ENCODE data around the gene L3MBTL4.

The L3MBTL4 gene

DNA sequence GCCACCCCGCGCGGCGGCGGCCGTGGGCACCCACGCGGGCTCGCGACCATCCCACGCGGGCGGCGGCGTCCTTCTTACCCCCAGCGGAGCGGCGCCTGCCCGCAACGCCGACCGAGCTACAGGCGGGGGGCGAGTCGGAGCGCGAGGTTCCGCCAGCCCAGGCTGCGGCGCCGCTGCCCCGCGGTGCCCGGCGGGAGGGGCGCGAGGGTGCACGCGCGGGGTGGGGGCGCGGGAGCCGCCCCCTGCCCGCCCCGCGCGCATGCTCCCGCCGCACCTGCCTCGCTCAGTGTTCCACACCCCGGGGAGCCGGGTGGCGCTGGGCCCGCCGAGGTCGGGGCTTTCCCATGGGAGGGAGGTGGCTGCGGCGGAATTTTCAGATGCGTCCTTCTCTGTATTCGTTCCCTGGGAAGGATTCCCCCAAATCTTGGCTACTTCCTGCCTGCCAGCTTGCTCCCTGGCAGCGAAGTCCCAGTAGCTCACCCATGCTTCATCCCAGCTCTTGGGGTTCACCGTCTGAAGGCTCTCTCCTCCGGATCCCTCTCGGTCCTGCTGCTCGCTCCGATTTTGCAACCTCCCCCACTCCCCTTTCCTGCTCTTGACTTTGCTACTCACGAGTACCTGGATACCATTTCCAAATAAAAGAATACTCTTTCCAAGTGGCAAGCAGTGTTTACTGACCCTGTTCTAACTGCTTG, at the start of gene L3MBTL4:
TSS of gene L3MBTL4 (minus strand) at position 189 of the 695 bp plus-strand sequence. CDS start 103,286 bp downstream, outside the sequence.
- Mint-ChIP-seq H3K4me1 (peaks cover 17% of the 10 kb centered on the region), H3K27ac (peak within 1 kb of the TSS in 1 of 2 donors; percentile 89), H3K9me3 (no peaks in the 10 kb centered on the region), H3K27me3 (peaks cover 49% of the 10 kb centered on the region), H3K4me3 (peak within 1 kb of the TSS; percentile 80 to 89)
- ATAC-seq = peak; percentile 60
- peak in 1 of 2 donors; percentile 2 for DNase-seq

DNA sequence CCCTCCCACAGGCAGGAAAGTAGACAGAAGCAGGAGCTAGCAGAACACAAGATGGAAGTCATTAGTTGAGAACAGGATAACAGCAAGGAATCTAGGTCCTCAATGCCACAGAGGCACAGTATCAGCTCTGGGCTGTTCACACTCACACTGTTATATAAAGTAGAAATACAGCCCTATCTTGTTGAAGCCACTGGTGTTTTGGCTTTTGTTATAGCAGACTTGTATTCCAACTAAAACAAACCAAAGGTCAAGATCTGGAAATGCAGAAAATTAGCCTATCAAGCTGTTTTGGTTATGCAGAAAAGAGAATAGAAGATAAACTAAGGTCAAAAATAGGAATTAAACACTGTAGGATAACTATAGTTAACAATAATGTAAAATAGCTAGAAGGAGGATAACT, 37.5 kb upstream of the L3MBTL4 start:
- Mint-ChIP-seq H3K27ac (no peak overlapping the region), H3K27me3 (no peaks in the 10 kb centered on the region), H3K4me1 (no peaks in the 10 kb centered on the region), H3K9me3 (peaks cover 0 to 7% of the 10 kb centered on the region in 2 donors), H3K4me3 (no peak overlapping the region)
- no peak for DNase-seq
- no peak for ATAC-seq

DNA sequence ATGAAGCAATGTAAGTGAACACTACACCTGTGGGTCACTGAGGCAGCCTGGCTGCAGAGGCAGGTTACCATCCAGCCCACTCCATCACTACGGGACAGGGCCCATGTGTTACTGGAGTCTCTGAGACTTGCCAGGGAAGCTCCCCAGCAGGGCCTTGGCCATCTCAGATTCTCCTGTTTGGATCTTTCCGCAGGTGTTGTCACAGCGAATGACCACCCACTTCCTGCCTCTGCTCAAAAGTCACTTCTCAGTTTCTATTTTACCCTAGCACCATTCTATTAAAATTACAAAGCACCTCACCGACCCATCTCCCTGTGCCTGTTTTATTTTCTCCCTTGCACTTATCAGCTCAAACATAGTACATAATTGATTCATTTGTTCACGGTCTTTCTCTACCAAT, 34.5 kb upstream of the L3MBTL4 start:
- H3K4me3 Mint-ChIP-seq = no peak overlapping the region
- DNase-seq = no peak
- ATAC-seq = no peak
- H3K27ac Mint-ChIP-seq = no peak overlapping the region
- no peaks in the 10 kb centered on the region for H3K4me1 Mint-ChIP-seq
- H3K27me3 Mint-ChIP-seq = no peaks in the 10 kb centered on the region
- H3K9me3 Mint-ChIP-seq = no peaks in the 10 kb centered on the region

DNA sequence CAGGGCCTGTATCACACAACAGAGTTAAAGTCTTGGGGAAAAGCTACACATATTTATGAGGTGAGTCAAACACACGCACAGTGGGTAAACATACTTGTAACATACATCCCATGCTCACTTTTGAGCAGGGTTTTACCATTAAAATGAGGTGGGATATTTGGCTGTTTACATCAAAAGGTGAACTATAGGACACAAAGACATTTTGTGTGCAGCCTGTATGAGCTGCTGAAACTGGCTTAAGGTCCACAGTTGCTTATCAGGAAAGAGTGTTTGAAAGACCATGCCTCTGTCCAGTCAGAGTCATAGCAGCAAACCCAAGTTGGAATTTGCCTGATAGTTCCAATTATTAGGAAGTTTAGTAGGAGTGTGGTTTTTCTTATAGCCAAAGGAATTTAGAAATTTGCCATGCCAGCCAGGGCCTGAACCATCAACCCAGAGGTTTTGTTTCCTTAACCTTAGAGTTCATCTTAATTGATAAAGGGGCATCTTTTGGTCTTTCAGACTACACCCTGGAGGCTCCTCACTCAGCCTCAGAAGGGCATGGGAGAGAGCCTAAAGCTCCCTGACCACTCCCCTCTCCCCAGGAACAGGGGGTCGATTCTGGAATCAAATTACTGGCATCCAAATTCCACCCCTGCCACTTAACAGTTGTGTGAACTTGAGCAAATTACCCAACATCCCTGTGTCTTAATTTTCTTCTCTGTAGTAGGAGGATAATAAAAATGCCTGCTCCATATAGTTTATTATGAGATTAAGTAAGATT, 29.9 kb upstream of the L3MBTL4 start:
- Mint-ChIP-seq H3K9me3 (no peaks in the 10 kb centered on the region), H3K4me3 (no peak overlapping the region), H3K27me3 (peaks cover 11% of the 10 kb centered on the region), H3K4me1 (no peaks in the 10 kb centered on the region), H3K27ac (no peak overlapping the region)
- DNase-seq = no peak
- ATAC-seq = no peak

DNA sequence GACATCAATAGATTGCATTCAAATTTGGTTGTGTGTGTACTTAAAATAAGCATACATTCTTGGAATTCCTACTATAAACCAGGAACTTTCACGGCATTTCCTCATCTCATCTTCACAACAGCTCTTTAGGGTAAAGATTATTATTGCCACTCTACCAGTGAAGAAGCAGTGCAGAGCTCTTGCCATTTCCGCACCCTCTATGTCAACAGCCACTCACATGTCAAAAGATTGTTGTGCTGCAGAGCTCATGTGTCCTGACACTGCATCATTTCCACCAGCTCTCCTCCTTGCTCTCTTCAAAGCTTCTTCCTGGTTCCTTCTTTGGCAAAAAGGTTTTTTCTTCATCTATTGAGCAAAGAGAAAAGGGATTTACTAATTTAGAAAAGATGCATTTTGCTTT, 26.5 kb upstream of the L3MBTL4 start:
- no peaks in the 10 kb centered on the region for H3K4me1 Mint-ChIP-seq
- no peaks in the 10 kb centered on the region for H3K9me3 Mint-ChIP-seq
- no peak for DNase-seq
- ATAC-seq = no peak
- H3K27me3 Mint-ChIP-seq = peaks cover 11% of the 10 kb centered on the region
- no peak overlapping the region for H3K27ac Mint-ChIP-seq
- H3K4me3 Mint-ChIP-seq = no peak overlapping the region

DNA sequence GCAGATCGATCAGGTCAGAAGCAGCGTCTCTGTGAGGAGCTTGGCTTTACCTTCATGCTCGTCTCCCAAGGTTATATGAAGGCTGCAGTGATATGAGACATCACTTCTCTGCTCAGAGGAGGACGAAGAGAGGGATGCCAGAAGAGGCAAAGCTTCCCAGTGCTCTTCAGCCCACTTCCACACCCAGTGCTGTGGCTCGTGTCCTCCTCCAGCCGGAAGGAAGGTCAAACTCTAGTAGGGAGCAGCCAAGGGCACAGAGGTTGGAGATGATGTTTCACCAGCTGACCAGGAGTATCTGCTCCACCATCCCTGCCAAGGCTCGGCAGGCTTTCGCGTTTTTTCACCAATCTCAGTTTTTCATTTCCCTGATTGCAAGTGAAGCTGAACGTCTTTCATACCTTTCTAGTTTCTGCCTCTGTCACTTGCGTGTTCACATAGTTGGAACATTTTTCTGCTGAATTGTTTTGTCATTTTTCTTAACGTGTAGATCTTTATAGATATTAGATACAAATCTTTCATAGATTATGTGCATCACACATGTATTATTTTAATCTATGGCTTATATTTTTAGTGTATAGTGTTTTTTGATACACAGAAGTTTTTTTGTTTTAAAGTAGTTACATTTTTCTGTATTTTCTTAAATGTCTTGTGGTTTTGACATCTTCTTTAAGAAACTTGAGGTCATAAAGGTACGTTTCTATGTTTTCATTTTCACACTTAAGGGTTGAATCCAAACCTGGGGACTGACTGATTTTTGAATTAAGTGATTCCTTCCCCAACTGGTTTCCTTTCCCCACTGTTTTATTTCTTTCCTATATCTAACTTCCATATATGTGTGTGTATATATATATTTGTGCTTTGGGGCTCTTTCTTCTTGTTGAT, 23.5 kb upstream of the L3MBTL4 start:
- Mint-ChIP-seq H3K27me3 (peaks cover 11% of the 10 kb centered on the region), H3K4me3 (no peak overlapping the region), H3K9me3 (no peaks in the 10 kb centered on the region), H3K4me1 (no peaks in the 10 kb centered on the region), H3K27ac (no peak overlapping the region)
- no peak for DNase-seq
- no peak for ATAC-seq

DNA sequence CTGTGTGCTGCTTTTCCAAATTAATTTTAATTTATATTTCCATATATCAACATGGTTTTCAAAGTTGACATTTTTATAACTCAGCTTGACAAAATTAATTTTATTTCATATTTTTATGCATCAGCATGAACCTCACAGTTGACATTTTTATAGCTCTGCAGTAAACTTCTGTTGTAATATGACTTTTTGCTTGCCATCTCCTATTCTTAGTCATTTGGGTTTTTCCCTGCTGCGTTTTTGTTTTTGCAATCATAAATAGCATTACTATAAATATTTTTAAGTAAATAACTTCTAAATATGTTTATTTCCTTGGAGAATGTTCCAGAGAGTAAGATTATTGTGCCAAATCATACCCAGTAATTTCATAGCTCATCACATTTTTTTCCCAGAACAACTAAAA, 21.0 kb upstream of the L3MBTL4 start:
- H3K27me3 Mint-ChIP-seq = no peaks in the 10 kb centered on the region
- no peak overlapping the region for H3K4me3 Mint-ChIP-seq
- ATAC-seq = no peak
- no peak for DNase-seq
- H3K9me3 Mint-ChIP-seq = no peaks in the 10 kb centered on the region
- H3K4me1 Mint-ChIP-seq = no peaks in the 10 kb centered on the region
- H3K27ac Mint-ChIP-seq = no peak overlapping the region

DNA sequence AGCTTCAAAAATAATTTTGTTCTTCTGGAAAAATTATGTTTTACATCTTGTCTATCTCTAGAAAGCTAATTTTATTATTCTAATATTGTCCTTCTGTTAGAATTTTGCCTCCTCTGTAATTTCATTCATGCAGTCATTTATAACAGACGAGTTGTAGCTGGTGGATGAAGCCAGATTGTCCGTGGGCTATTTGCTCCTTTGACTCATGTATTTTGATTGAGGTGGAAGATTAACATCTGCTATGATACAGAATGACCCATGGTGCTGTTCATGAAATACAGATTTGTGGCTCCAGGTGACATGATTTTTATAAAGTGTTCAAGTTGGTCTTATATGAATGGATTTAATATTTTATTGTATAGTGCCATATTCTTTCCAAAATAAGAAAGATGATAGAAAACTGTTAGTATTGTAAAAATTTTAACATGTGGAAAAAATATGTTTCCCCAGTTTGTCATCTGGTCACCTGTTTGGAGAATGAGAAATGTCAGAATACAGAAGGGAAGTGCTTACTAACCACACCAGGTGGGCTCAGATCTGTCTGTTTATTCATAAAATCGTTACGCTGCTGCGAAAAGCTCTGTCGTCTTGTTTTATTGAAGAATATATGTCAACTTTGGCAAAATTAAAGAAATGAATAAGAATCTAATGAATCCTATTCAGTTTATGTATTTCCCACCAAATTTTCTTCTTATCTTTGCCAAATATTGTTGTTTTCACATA, 20.4 kb upstream of the L3MBTL4 start:
- Mint-ChIP-seq H3K9me3 (no peaks in the 10 kb centered on the region), H3K4me3 (no peak overlapping the region), H3K27ac (no peak overlapping the region), H3K4me1 (no peaks in the 10 kb centered on the region), H3K27me3 (no peaks in the 10 kb centered on the region)
- DNase-seq = no peak
- ATAC-seq = no peak

DNA sequence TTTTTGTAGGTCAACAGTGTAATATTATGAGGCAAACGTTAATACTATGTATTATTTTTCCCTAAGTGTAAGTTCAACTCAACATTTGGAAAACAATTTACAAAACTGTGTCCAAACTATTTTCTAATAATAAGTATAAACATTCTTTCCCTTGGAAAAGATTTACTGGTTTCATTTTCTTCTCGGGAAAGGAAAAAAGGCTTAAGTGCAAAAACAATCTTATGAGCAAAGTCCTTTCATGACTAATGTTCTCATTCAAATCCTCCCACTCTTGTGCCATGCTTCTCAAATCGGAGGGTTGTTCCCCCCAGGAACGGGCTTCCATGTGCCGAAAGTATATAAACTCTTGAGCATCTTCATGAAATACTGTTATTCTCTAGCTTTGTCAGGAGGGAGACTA, 19.8 kb upstream of the L3MBTL4 start:
- Mint-ChIP-seq H3K9me3 (no peaks in the 10 kb centered on the region), H3K4me1 (no peaks in the 10 kb centered on the region), H3K27me3 (no peaks in the 10 kb centered on the region), H3K27ac (no peak overlapping the region), H3K4me3 (no peak overlapping the region)
- DNase-seq (no peak), ATAC-seq (no peak)

DNA sequence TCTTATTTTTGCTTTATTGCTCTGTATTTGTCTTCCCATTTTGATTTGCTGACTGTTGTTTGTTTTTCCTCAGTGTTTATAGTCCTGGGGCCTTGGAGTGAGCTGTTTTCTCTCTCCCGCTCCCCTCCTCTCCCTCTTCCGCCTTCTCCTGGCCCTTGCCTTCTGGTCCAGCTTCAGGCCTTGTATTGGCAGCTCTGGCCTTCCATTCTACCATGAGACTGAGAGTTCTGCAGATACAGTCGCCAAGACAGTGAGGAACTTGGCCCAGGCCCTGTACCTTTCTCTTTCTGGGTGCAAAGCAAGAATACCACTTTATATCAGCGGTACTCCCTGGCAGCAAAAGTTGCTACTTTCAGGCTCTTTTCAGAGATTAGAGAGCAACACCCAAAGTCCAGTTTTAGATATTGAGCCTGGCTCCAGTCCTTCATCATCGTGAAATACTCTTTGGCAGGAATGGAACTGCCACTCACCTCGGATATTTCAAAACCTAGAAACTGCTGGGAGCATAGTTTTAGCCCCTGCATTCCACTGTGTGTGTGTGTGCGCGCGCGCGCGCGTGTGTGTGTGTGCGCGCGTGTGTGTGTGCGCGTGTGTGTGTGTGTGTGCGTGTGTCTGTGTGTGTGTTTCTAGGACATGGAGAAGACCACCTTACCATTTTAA, 17.1 kb upstream of the L3MBTL4 start:
- Mint-ChIP-seq H3K27ac (no peak overlapping the region), H3K4me3 (no peak overlapping the region), H3K9me3 (peaks cover 0 to 3% of the 10 kb centered on the region in 2 donors), H3K4me1 (no peaks in the 10 kb centered on the region), H3K27me3 (peaks cover 7% of the 10 kb centered on the region)
- DNase-seq (no peak), ATAC-seq (no peak)

DNA sequence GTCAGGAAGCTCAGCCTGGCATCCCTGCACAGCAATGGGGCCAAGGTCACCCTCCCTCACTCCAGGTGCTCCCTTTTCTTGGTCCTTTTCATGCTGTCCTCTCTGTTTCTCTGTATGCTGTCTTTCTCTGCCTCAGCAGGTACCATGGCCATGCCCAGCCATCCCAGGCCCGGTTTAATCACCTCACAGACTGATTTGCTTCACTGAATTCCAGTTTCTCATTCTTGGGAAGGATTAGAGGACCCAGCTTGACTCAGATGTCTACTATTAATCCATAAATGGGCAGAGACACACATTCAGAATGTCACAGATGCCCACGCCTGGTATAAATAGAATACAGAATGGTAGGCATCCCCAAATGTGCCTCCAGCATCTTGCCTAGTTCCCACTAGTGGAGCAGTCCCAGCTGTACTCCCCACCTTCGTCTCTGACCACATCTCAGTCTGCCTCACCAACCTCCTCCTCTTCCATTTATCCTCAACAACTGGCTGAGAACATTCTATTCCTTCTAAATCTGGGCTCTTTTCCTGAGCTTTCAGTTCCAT, 14.2 kb upstream of the L3MBTL4 start:
- H3K27me3 Mint-ChIP-seq = peaks cover 7% of the 10 kb centered on the region
- no peaks in the 10 kb centered on the region for H3K4me1 Mint-ChIP-seq
- H3K4me3 Mint-ChIP-seq = no peak overlapping the region
- no peak for ATAC-seq
- H3K9me3 Mint-ChIP-seq = peaks cover 0 to 3% of the 10 kb centered on the region in 2 donors
- no peak for DNase-seq
- peak overlapping the region in 1 of 2 donors; percentile 87 for H3K27ac Mint-ChIP-seq

DNA sequence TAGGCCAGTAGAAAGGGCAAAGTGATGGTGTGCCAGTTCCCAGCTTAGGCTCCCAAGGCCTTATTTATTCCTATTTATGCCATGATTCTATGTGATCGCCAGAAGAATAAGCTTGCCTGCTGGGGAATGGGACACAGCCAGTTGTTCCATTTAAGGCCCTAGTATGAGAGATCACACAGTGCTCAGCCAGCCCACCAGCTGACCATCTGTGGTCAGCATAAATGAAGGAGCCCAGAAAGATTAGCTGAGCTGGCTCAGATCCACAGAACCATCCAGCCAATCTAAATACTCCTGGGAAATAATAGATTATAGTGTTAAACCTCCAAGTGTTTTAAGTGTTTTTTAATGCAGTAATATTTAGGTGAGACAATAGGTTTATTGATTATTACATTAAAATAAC, 12.6 kb upstream of the L3MBTL4 start:
- ATAC-seq = no peak
- Mint-ChIP-seq H3K4me3 (no peak overlapping the region), H3K4me1 (no peaks in the 10 kb centered on the region), H3K27ac (no peak overlapping the region), H3K9me3 (peaks cover 0 to 3% of the 10 kb centered on the region in 2 donors), H3K27me3 (peaks cover 7% of the 10 kb centered on the region)
- no peak for DNase-seq

DNA sequence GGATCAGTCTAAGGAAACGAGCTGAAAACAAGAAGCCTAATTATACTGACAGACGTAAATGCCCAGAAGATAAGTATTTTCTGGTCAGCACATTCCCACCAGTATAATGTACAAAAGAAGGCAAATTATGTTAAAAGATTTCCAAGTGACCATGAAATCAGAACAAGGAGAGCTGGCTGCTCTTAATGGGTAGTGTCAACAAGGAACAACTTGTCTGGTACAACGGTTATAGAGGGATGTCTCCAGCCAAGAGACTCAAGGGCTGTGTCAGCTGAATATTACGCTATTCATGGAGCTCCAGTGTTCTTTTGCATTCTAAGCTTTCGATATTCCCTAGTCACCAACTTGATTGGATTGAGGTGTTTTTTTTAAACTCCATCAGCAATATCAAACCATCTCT, 8.6 kb upstream of the L3MBTL4 start:
- Mint-ChIP-seq H3K9me3 (no peaks in the 10 kb centered on the region), H3K4me1 (no peaks in the 10 kb centered on the region), H3K27ac (no peak overlapping the region), H3K27me3 (no peaks in the 10 kb centered on the region), H3K4me3 (no peak overlapping the region)
- ATAC-seq (no peak), DNase-seq (no peak)

DNA sequence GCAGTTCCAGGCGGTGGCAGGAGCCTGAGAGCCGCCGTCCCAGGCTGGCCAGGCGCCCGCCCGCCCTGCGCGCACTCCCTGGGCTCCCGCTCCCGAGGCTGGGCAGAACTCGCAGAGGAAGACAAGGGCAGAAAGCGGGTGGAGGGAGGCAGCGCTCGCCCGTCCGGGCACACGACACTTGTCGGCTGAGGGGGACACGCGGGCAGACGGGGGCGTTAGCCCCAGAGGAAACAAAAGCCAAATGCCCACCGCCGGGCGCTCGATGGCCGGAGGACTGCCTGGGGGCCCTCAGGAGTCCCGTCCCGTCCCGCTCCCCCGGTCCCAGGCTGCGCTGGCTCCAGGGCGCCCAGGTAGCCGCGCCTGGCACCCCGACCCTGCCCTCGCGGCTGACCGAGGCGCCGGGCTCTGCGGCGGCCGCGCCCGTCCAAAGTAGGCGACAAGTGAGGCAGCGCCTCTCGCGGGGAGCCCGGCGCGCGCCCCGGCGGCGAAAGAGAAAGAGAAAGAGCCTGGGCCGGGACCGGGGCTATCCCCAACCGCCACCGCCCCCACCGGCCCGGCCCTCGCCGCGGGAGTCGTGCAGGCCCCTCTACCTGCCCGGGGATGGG, 491 bp downstream of the L3MBTL4 start:
- peak; percentile 53 to 59 for DNase-seq
- peaks cover 17% of the 10 kb centered on the region for H3K4me1 Mint-ChIP-seq
- ATAC-seq = peak; percentile 89
- H3K27me3 Mint-ChIP-seq = peaks cover 49% of the 10 kb centered on the region
- no peaks in the 10 kb centered on the region for H3K9me3 Mint-ChIP-seq
- no peak overlapping the region for H3K27ac Mint-ChIP-seq
- H3K4me3 Mint-ChIP-seq = peak overlapping the region; percentile 65 to 66

All from stimulated activated naive CD8-positive, alpha-beta T cell treated with anti-CD3 and anti-CD28 coated beads, Interleukin-15, amount 100 ng/mL, for 72 hours (primary cell).